Measurements from ENCODE around the gene RAD51D.

Gene RAD51D

DNA sequence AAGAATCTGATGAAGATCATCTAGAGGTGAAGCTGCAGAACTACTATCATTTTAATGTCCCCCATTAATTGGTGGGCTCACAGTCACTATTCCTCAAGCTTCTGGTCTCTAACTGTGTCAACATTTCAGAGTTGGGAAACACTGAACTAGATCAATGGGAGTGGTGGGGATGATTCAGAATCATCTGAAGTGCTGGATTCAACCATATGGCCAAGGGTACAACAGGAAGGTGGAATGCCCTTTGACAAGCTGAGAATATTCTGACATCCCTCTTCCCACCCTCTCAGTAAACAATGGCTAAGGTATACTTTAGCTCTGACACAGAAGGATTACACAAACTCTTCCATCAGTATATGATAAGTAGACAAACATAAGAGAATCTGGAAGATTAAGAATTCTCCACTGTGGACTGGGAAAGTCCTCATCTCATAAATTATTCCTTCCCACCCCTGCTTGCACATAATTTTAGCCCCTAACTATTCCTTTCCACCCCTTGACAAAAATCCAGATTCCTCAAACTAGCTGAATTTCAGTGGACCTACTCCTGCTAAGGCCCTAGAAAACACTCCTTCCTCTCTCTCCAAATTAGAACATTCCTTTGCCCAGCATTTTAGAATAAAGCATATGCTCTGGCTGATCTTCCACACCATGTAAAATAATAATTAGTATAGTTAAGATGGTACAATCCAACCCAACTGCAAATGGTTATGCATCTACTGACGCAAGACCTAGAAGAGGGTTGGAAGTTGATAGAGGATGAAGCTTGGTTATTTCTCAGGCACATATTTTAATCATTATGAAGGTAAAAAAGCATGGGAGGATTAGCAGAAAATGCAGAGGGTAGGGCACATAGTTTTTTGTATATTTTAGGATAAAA is 39.9 kb downstream of the RAD51D start:
- no peak for TF ChIP-seq EZH2 (IDR thresholded peaks at IDR 0.05; ENCODE audit: borderline replicate concordance, low read depth, low read length, severe bottlenecking)
- TF ChIP-seq, protein P1, sequence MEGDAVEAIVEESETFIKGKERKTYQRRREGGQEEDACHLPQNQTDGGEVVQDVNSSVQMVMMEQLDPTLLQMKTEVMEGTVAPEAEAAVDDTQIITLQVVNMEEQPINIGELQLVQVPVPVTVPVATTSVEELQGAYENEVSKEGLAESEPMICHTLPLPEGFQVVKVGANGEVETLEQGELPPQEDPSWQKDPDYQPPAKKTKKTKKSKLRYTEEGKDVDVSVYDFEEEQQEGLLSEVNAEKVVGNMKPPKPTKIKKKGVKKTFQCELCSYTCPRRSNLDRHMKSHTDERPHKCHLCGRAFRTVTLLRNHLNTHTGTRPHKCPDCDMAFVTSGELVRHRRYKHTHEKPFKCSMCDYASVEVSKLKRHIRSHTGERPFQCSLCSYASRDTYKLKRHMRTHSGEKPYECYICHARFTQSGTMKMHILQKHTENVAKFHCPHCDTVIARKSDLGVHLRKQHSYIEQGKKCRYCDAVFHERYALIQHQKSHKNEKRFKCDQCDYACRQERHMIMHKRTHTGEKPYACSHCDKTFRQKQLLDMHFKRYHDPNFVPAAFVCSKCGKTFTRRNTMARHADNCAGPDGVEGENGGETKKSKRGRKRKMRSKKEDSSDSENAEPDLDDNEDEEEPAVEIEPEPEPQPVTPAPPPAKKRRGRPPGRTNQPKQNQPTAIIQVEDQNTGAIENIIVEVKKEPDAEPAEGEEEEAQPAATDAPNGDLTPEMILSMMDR (IDR thresholded peaks at IDR 0.05; ENCODE audit: borderline replicate concordance, extremely low read depth, low read length, poor library complexity, severe bottlenecking) = no peak
- ATAC-seq (ENCODE audit: insufficient read depth, low read depth) = no peak
- Histone ChIP-seq H3K36me3 (ENCODE audit: insufficient read depth, low read length) (no peaks in the 10 kb centered on the region), H3K4me2 (ENCODE audit: insufficient read depth, low read length) (no peak overlapping the region), H3K27me3 (ENCODE audit: insufficient read depth, low read length, poor library complexity) (no peaks in the 10 kb centered on the region), H4K20me1 (ENCODE audit: insufficient read depth, low read length) (no peaks in the 10 kb centered on the region), H3K4me3 (ENCODE audit: low read depth in 1 of 2, low read length in 2 of 2) (no peak overlapping the region), H3K79me2 (ENCODE audit: insufficient read depth, low read length) (peaks cover 8% of the 10 kb centered on the region), H2AFZ (ENCODE audit: low read depth, low read length) (no peak overlapping the region), H3K9me3 (ENCODE audit: insufficient read depth, low read length, severe bottlenecking) (no peaks in the 10 kb centered on the region), H3K27ac (ENCODE audit: low read length) (no peak overlapping the region), H3K9ac (ENCODE audit: low read depth, low read length) (no peak overlapping the region), H3K4me1 (ENCODE audit: insufficient read depth, low read length) (peaks cover 6% of the 10 kb centered on the region; the same call in 1 of the 2 replicates)
- no peak for DNase-seq

DNA sequence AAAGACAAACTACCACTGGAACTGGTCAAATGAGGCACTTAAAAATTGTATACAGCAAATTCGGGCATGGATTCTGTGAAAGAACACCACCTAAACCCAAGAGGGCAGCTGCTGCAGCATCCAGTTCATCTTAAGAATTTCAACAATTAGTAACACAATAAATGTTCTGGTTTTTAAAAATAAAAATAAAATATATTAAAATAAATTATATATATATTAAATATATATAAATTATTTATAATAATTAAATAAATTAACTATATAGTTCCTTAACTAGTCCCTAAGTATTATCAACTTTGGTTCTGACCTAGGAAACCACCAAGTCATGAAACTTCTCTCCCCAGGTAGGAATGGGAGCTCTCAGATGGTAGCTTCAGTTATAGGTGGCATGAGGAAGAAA is 42.8 kb downstream of the RAD51D start:
- H3K4me3 ChIP-seq (ENCODE audit: low read depth in 1 of 2, low read length in 2 of 2) = no peak overlapping the region
- ATAC-seq (ENCODE audit: insufficient read depth, low read depth) (no peak), DNase-seq (no peak)
- peaks cover 6% of the 10 kb centered on the region; the same call in 1 of the 2 replicates for H3K79me2 ChIP-seq (ENCODE audit: insufficient read depth, low read length)
- no peak overlapping the region for H3K9ac ChIP-seq (ENCODE audit: low read depth, low read length)
- no peaks in the 10 kb centered on the region for H3K9me3 ChIP-seq (ENCODE audit: insufficient read depth, low read length, severe bottlenecking)
- no peak overlapping the region for H3K27ac ChIP-seq (ENCODE audit: low read length)
- H3K27me3 ChIP-seq (ENCODE audit: insufficient read depth, low read length, poor library complexity) = no peaks in the 10 kb centered on the region
- peaks cover 6% of the 10 kb centered on the region; the same call in 1 of the 2 replicates for H3K4me1 ChIP-seq (ENCODE audit: insufficient read depth, low read length)
- no peaks in the 10 kb centered on the region for H3K36me3 ChIP-seq (ENCODE audit: insufficient read depth, low read length)
- no peak overlapping the region for H3K4me2 ChIP-seq (ENCODE audit: insufficient read depth, low read length)
- TF ChIP-seq, protein P1 (IDR thresholded peaks at IDR 0.05; ENCODE audit: borderline replicate concordance, extremely low read depth, low read length, poor library complexity, severe bottlenecking) = no peak
- no peak for TF ChIP-seq EZH2 (IDR thresholded peaks at IDR 0.05; ENCODE audit: borderline replicate concordance, low read depth, low read length, severe bottlenecking)
- H4K20me1 ChIP-seq (ENCODE audit: insufficient read depth, low read length) = no peaks in the 10 kb centered on the region
- H2AFZ ChIP-seq (ENCODE audit: low read depth, low read length) = no peak overlapping the region

- ATAC-seq (ENCODE audit: insufficient read depth, low read depth) = no peak
- Histone ChIP-seq H3K9ac (ENCODE audit: low read depth, low read length) (no peak overlapping the region), H3K4me2 (ENCODE audit: insufficient read depth, low read length) (no peak overlapping the region), H3K9me3 (ENCODE audit: insufficient read depth, low read length, severe bottlenecking) (no peaks in the 10 kb centered on the region), H3K4me1 (ENCODE audit: insufficient read depth, low read length) (no peaks in the 10 kb centered on the region), H3K27me3 (ENCODE audit: insufficient read depth, low read length, poor library complexity) (no peaks in the 10 kb centered on the region), H3K27ac (ENCODE audit: low read length) (no peak overlapping the region), H3K79me2 (ENCODE audit: insufficient read depth, low read length) (peaks cover 6% of the 10 kb centered on the region; the same call in 1 of the 2 replicates), H3K36me3 (ENCODE audit: insufficient read depth, low read length) (no peaks in the 10 kb centered on the region; the same call in 1 of the 2 replicates), H4K20me1 (ENCODE audit: insufficient read depth, low read length) (no peaks in the 10 kb centered on the region), H3K4me3 (ENCODE audit: low read depth in 1 of 2, low read length in 2 of 2) (no peak overlapping the region), H2AFZ (ENCODE audit: low read depth, low read length) (no peak overlapping the region)
- TF ChIP-seq EZH2 (IDR thresholded peaks at IDR 0.05; ENCODE audit: borderline replicate concordance, low read depth, low read length, severe bottlenecking) = no peak
- TF ChIP-seq, protein P1 (IDR thresholded peaks at IDR 0.05; ENCODE audit: borderline replicate concordance, extremely low read depth, low read length, poor library complexity, severe bottlenecking) = no peak
- DNase-seq = no peak
Measured at GRCh38 chr17:35074711-35075707, 44.7 kb downstream of the RAD51D start.

All from DND-41 (cell line).